Measurements from ENCODE around the gene CLEC1A. TPM values are rescaled to one million over a fixed set of nuclear protein-coding genes. Genes with fewer than 3 reads are reported as not detected.

The CLEC1A gene
- polyA plus RNA-seq, 3 donors from 2014 or later = not detected

DNA sequence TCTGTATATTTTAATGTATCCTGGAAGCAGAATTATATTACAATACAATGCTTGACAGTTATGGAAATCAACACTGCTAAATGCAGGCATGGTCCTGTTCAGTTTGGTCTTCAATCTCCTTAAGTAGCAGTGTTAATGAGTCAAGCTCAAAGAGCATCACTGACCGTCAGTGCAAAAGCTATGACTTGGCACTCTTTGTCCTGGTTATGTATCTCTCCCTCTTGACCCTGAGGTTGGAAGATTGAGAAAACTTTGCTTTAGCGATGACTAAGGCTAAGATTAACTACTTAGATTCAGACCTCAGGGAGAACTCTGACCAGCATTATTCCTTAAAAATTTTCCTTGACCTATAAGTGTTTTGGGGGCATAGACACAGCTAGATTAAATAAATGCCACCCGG, 20.3 kb upstream of the CLEC1A start:
- Mint-ChIP-seq H3K9me3 (peaks cover 0 to 4% (median 0%) of the 10 kb centered on the region in 6 donors), H3K27ac (no peak overlapping the region), H3K36me3 (no peaks in the 10 kb centered on the region), H3K4me1 (no peaks in the 10 kb centered on the region), H3K27me3 (ENCODE audit: low read depth in 3 of 3) (peaks cover 0 to 3% (median 0%) of the 10 kb centered on the region in 3 donors), H3K4me3 (no peak overlapping the region)
- no peak for DNase-seq

DNA sequence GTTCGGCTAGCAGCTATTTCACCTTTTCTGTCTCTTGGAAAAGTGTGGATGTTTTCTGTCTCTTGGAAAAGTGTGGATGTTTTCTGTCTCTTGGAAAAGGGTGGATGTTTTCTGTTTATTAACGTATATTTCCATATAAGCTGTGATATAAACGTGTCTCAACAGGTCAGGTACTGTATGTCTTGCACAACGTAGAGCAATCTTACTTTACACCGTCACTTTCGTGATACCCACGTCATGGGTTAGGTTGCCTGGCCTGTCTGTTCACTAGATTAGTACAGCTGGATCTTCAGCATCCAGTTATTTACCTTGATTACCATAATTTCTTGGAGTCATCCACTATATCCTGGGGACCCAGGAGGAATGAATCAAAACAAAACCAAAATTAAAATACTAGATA, 17.1 kb upstream of the CLEC1A start:
- Mint-ChIP-seq H3K4me3 (no peak overlapping the region), H3K36me3 (no peaks in the 10 kb centered on the region), H3K27me3 (ENCODE audit: low read depth in 3 of 3) (peaks cover 0 to 5% (median 2%) of the 10 kb centered on the region in 3 donors), H3K4me1 (no peaks in the 10 kb centered on the region), H3K27ac (no peak overlapping the region), H3K9me3 (peaks cover 0 to 5% (median 0%) of the 10 kb centered on the region in 6 donors)
- DNase-seq = no peak

DNA sequence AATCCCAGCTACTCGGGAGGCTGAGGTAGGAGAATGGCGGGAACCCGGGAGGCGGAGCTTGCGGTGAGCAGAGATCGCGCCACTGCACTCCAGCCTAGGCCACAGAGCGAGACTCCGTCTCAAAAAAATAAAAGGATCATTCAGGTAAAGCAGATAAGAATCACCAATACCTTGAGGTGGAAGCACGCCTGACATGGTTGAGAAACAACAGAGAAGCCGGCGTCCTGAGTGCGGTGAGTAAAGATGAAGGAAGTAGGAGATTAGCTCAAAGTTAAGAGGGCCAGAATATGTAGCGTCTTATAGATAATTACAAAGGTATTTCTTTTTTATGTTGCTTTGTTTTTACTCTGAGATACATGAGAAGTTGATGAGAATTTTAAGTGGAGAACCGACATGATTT, 16.5 kb upstream of the CLEC1A start:
- Mint-ChIP-seq H3K4me3 (no peak overlapping the region), H3K4me1 (no peaks in the 10 kb centered on the region), H3K27me3 (ENCODE audit: low read depth in 3 of 3) (peaks cover 0 to 6% (median 5%) of the 10 kb centered on the region in 3 donors), H3K36me3 (no peaks in the 10 kb centered on the region), H3K9me3 (peaks cover 0 to 7% (median 0%) of the 10 kb centered on the region in 6 donors), H3K27ac (no peak overlapping the region)
- no peak for DNase-seq

DNA sequence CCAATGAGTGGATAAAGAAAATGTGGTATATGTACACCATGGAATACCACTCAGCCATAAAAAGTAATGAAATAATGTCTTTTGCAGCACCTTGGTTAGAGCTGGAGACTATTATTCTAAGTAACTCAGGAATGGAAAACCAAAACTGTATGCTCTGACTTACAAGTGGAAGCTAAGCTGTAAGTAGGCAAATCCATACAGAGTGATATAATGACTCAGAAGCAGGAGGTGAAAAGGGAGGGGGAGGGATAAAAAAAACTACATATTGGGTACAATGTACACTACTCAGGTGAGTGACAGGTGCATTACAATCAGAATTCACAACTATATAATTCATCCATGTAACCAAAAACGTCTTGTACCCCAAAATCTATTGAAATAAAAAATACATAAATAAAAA, 15.1 kb upstream of the CLEC1A start:
- Mint-ChIP-seq H3K9me3 (peaks cover 0 to 3% (median 0%) of the 10 kb centered on the region in 6 donors), H3K27me3 (ENCODE audit: low read depth in 3 of 3) (peaks cover 0 to 7% (median 5%) of the 10 kb centered on the region in 3 donors), H3K36me3 (no peaks in the 10 kb centered on the region), H3K27ac (no peak overlapping the region), H3K4me1 (no peaks in the 10 kb centered on the region), H3K4me3 (no peak overlapping the region)
- no peak for DNase-seq

DNA sequence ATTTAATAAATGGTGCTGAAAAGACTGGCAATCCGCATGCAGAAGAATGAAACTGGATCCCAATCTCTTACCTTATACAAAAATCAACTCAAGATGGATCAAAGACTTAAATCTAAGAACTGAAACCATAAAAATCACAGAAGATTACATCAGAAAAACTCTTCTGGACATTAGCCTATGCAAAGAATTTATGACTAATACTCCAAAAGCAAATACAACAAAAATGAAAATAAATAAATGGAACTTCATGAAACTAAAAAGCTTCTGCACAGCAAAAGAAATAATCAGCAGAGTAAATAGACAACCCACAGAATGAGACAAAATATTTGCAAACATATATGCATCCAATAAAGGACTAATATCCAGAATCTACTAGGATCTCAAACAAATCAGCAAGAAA, 14.3 kb upstream of the CLEC1A start:
- H3K4me1 Mint-ChIP-seq = no peaks in the 10 kb centered on the region

DNA sequence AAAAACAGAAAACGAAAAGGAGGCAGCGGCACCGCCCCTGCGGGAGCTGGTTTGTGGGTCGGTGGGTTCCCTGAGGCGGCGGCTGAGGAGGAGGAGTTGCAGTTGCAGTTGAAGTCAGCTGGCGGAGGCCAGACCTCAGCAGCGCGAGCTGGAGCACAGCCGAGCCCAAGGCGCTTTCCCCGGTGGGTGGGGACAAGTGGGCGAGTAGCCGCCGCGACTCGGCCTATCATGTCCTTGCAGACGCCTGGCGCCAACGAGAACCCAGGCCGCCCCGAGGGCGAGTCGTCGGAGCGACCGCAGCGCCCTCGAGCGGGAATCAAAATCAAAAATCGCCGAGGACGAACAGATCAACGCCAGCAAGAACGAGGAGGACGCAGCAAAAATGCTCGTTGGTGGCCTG, 12.7 kb upstream of the CLEC1A start:
- H3K36me3 Mint-ChIP-seq = peaks cover 0 to 5% (median 0%) of the 10 kb centered on the region in 3 donors
- H3K27me3 Mint-ChIP-seq (ENCODE audit: low read depth in 3 of 3) = peaks cover 3 to 13% (median 5%) of the 10 kb centered on the region in 3 donors
- H3K4me3 Mint-ChIP-seq = no peak overlapping the region
- peaks cover 0 to 3% (median 0%) of the 10 kb centered on the region in 6 donors for H3K9me3 Mint-ChIP-seq
- DNase-seq = no peak
- no peak overlapping the region for H3K27ac Mint-ChIP-seq
- no peaks in the 10 kb centered on the region for H3K4me1 Mint-ChIP-seq

More for the DNA sequence above, 14.3 kb upstream of the CLEC1A start:
- Mint-ChIP-seq H3K36me3 (no peaks in the 10 kb centered on the region), H3K27me3 (ENCODE audit: low read depth in 3 of 3) (peaks cover 0 to 12% (median 5%) of the 10 kb centered on the region in 3 donors), H3K4me3 (no peak overlapping the region), H3K27ac (no peak overlapping the region), H3K9me3 (peaks cover 0 to 3% (median 0%) of the 10 kb centered on the region in 6 donors)
- DNase-seq = no peak

DNA sequence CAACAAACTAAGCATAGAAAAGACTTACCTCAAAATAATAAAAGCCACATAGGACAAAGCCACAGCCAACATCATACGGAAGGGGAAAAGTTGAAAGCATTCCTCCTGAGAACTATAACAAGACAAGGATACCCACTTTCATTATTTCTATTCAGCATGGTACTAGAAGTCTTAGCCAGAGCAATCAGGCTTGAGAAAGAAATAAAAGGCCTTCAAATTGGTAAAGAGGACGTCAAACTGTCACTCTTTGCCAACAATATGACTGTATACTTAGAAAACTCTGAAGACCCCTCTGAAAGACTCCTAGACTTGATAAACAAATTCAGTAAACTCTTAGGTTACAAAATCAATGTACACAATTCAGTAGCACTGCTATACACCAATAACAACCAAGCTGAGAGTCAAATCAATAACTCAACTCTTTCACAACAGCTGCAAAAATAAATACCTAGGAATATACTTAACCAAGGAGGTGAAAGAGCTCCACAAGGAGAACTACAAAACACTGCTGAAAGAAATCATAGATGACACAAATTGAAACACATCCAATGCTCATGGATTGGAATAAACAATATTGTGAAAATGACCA, 11.6 kb upstream of the CLEC1A start:
- Mint-ChIP-seq H3K4me1 (no peaks in the 10 kb centered on the region), H3K27me3 (ENCODE audit: low read depth in 3 of 3) (peaks cover 5 to 14% (median 5%) of the 10 kb centered on the region in 3 donors), H3K4me3 (no peak overlapping the region), H3K36me3 (peaks cover 0 to 7% (median 5%) of the 10 kb centered on the region in 3 donors), H3K27ac (no peak overlapping the region), H3K9me3 (peaks cover 0 to 3% (median 0%) of the 10 kb centered on the region in 6 donors)
- no peak for DNase-seq

DNA sequence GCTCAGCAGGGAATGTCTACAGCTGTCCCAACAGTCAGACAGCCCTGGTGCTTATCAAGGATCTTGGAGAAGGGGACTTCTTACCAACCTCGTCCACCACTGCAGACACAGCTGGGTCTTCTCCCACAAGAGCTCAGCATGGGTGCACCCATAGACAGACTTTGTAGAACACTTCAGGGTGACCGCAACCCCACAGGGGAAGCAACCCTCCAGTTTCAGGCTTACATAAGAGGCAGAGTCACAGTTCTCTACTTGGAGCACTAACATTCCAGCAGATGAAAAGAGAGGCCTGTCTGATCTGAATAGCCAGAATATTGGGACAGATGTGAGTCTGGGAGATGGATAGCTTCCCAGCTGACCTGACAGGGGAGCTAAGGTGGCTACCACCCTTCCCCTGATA, 3.5 kb upstream of the CLEC1A start:
- H3K27ac Mint-ChIP-seq = no peak overlapping the region
- DNase-seq = no peak
- peaks cover 5 to 8% of the 10 kb centered on the region in 2 donors for H3K4me1 Mint-ChIP-seq
- H3K9me3 Mint-ChIP-seq = no peaks in the 10 kb centered on the region
- no peak overlapping the region for H3K4me3 Mint-ChIP-seq
- H3K27me3 Mint-ChIP-seq (ENCODE audit: low read depth in 3 of 3) = peaks cover 3 to 12% (median 7%) of the 10 kb centered on the region in 3 donors
- H3K36me3 Mint-ChIP-seq = peaks cover 0 to 11% (median 7%) of the 10 kb centered on the region in 3 donors

DNA sequence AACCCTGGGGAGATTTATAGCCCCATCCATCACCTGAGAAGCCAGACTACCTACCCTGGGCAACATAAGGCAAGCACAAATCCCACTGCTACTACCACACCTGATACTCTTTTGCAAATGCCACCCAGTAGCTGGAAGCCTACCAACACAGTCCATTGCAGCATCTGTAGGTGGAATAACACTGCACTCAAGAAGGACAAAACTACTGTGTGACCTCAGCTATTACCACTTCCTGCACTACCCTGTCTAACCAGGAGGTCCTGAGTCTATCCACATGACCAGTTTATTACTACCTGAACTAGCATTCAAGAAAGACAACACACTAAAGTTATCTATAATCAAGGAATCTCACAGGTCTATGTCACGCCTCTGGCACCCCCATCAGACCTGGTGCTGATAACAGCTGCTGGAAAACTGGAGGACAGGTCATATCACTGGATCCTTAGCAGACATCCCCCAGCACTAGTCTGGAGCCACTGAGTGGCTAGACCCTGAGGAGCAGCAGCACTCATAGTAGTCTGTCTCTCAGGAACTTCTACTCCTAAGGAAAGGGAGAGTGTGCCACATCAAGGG, 2.9 kb upstream of the CLEC1A start:
- Mint-ChIP-seq H3K9me3 (no peaks in the 10 kb centered on the region), H3K27ac (no peak overlapping the region), H3K4me3 (no peak overlapping the region), H3K4me1 (peaks cover 5 to 8% of the 10 kb centered on the region in 2 donors), H3K27me3 (ENCODE audit: low read depth in 3 of 3) (peaks cover 3 to 12% (median 5%) of the 10 kb centered on the region in 3 donors), H3K36me3 (peaks cover 0 to 8% (median 7%) of the 10 kb centered on the region in 3 donors)
- DNase-seq = no peak

DNA sequence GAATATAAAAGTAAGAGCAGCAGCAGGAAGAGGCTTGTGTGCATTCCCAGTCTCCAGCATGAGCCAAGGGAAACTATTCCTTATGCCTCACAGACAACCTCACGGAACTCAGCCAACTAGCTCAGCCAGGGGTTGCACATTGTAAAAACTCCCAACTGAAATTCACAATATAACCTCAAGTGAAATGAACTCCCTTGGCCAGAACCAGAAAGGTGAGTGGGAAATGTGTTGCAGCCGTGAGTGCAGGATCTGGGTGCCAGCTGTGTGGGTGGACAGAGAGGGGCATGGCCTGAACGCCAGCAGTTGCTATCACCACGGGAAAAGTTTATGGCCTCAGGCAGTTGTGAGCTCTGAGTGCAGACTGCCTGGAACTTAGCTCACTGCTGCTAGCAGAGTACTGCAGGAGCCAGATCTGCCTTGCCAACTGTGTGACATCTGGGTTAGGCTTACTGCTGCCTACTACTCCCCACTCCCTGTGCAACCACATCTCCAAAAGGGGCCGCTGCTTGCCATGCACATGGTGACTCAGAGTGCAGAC, 2.3 kb upstream of the CLEC1A start:
- Mint-ChIP-seq H3K27me3 (ENCODE audit: low read depth in 3 of 3) (peaks cover 3 to 12% (median 4%) of the 10 kb centered on the region in 3 donors), H3K4me1 (peaks cover 5 to 8% of the 10 kb centered on the region in 2 donors), H3K4me3 (no peak overlapping the region), H3K27ac (no peak overlapping the region), H3K9me3 (no peaks in the 10 kb centered on the region), H3K36me3 (peaks cover 0 to 7% (median 7%) of the 10 kb centered on the region in 3 donors)
- DNase-seq = no peak

DNA sequence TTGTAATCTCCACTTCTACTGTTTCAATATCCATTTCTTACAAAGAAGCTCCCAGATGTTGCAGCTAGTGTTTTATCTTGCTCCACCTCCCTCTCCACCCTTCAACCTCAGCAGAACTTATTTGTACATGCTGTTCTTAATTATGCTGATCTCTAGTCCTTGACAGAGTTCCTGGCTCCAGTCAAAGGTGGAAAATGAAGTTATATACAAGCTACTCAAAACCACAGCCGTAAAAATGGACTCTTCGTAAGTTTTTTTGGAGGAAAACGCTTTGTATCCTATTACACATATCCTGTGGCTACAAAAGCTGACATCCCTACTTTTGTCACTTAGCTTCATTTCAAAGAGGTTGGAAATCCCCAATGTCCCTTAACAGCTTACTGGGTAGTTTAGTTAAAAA, 1.3 kb downstream of the CLEC1A start:
- no peak overlapping the region for H3K27ac Mint-ChIP-seq
- peaks cover 5 to 8% of the 10 kb centered on the region in 2 donors for H3K4me1 Mint-ChIP-seq
- no peak overlapping the region for H3K4me3 Mint-ChIP-seq
- H3K36me3 Mint-ChIP-seq = no peaks in the 10 kb centered on the region
- no peak for DNase-seq
- no peaks in the 10 kb centered on the region for H3K9me3 Mint-ChIP-seq
- H3K27me3 Mint-ChIP-seq (ENCODE audit: low read depth in 3 of 3) = peaks cover 0 to 3% (median 3%) of the 10 kb centered on the region in 3 donors

DNA sequence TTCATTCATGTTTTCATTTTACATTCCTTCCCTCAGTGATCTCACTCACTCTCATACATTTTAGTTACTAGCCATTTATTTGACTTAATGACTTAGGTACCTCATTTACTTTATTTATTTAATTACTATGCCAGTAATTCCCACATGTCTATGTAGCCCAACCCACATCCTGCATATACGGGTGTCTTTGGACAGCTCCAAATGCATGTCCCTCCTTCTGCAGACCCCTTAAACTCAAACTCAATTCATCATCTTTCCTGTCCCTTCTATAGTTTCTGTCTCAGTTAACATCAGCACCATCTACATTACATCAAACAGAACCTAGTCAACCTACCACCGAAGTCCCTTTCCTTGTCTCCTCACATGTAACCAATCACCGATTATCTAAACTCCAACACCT, 2.8 kb downstream of the CLEC1A start:
- no peaks in the 10 kb centered on the region for H3K9me3 Mint-ChIP-seq
- DNase-seq = no peak
- H3K4me3 Mint-ChIP-seq = no peak overlapping the region
- H3K27me3 Mint-ChIP-seq (ENCODE audit: low read depth in 3 of 3) = peaks cover 0 to 3% (median 1%) of the 10 kb centered on the region in 3 donors
- H3K27ac Mint-ChIP-seq = no peak overlapping the region
- H3K36me3 Mint-ChIP-seq = no peaks in the 10 kb centered on the region
- no peaks in the 10 kb centered on the region for H3K4me1 Mint-ChIP-seq

DNA sequence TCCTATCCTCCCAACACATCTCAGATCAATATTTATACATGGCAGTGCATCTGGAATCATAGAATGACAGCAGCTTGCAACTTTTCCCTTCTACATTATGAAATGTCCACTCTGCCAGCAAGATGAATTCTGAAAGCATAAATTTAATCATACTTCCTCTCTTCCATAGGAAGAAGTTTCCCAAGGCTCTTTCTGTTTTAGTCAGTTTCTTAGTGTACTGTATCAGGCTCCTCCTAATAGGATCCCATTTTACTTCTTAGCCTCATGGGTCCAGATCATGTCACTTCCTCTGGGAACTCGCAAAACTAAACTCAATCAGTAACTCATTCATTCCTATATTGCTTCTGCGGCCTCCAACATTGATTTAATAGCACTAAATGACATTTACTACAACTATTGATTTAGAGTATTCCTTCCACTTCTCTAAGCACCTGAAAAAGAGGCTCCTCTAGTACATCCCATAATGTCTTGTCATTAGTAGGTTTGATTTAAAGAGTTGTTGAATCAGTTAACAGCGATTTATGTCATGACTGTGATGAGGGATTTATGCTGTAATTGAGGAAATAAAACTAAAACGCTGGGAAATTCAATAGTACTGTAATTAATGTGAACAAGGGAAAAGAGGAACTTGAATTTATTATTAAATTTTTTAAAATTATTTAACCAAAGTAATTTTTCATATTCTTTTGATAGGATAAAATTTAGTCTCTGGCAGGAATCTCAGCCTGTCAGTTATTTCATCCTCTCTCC, 4.0 kb downstream of the CLEC1A start:
- Mint-ChIP-seq H3K4me3 (no peak overlapping the region), H3K36me3 (no peaks in the 10 kb centered on the region), H3K27ac (no peak overlapping the region), H3K27me3 (ENCODE audit: low read depth in 3 of 3) (peaks cover 0 to 3% (median 1%) of the 10 kb centered on the region in 3 donors), H3K4me1 (no peaks in the 10 kb centered on the region), H3K9me3 (no peaks in the 10 kb centered on the region)
- no peak for DNase-seq

All from immature natural killer cell (primary cell).